SK-N-SH (cell line): Measurements from ENCODE around the gene CADM2. TPM values are rescaled to one million over a fixed set of nuclear protein-coding genes. Genes with fewer than 3 reads are reported as not detected.

Experiments used
- CTCF ChIA-PET: fragments of 300-600, 350-600 bp; formaldehyde crosslinking; extraction: SDS; loops from one replicate; lab custom pipeline; 2021; lab: Yijun Ruan, JAX
- POLR2A ChIA-PET: fragments of 350-600 bp; sonication (Branson Sonifier 250); formaldehyde crosslinking; extraction: SDS; loops from one replicate; lab custom pipeline; 2020; ENCODE audit warnings: antibody characterized with exemption, inconsistent platforms; lab: Yijun Ruan, JAX
- DNase-seq: peaks from one replicate; pipeline ENCODE4 v3.0.0; 2012
- H2AFZ ChIP-seq: fragments of 200-600 bp; sonication (generic); 2 replicates; pipeline ENCODE4 v1.8.1; 2016; ENCODE audit warnings: antibody characterized with exemption, mild to moderate bottlenecking, low read depth
- H3F3A ChIP-seq: fragments of 200-600 bp; sonication (generic); replicated peaks from 2 replicates; pipeline ENCODE3; 2016; ENCODE audit warnings: antibody characterized with exemption, mild to moderate bottlenecking; ENCODE audit not compliant: insufficient read depth
- H3K27ac ChIP-seq, 2 experiments: fragments of 200-500 bp in 1 of 2; fragments of 200-600 bp in 1 of 2; sonication (Bioruptor generic) in 1 of 2; sonication (generic), shearing (Covaris generic) in 1 of 2; 2 replicates each; pipeline versions ENCODE4 v1.5.1 to v1.6.1; 2014 to 2016; ENCODE audit warnings: low read depth in 2 of 2, inconsistent platforms in 1 of 2, low read length in 1 of 2, mild to moderate bottlenecking in 1 of 2, mixed read lengths in 1 of 2
- H3K27me3 ChIP-seq: fragments of 200-600 bp; sonication (generic), shearing (Covaris generic); 2 replicates; pipeline ENCODE4 v1.6.1; 2016; ENCODE audit warnings: mixed run types; ENCODE audit not compliant: insufficient read depth
- H3K36me3 ChIP-seq, 2 experiments: fragments of 200-500 bp in 1 of 2; fragments of 200-600 bp in 1 of 2; sonication (Bioruptor generic) in 1 of 2; sonication (generic) in 1 of 2; replicated peaks in 1 of 2; 2 replicates each; pipeline versions ENCODE3 to v1.5.1; 2014 to 2016; ENCODE audit warnings: low read length in 1 of 2, mild to moderate bottlenecking in 1 of 2; ENCODE audit not compliant: insufficient read depth in 2 of 2, control insufficient read depth in 1 of 2
- H3K4me1 ChIP-seq, 2 experiments: fragments of 200-500 bp in 1 of 2; fragments of 200-600 bp in 1 of 2; sonication (Bioruptor generic) in 1 of 2; sonication (generic), shearing (Covaris generic) in 1 of 2; 2 replicates each; pipeline versions ENCODE4 v1.5.1 to v1.6.1; 2014 to 2016; ENCODE audit warnings: low read depth in 1 of 2, low read length in 1 of 2, mixed run types in 1 of 2; ENCODE audit not compliant: insufficient read depth in 2 of 2, control insufficient read depth in 1 of 2
- H3K4me2 ChIP-seq: fragments of 200-600 bp; sonication (generic), shearing (Covaris generic); 2 replicates; pipeline ENCODE4 v1.6.1; 2017; ENCODE audit warnings: mixed run types
- H3K4me3 ChIP-seq, 2 experiments: fragments of 200-500 bp in 1 of 2; fragments of 200-600 bp in 1 of 2; sonication (Bioruptor generic) in 1 of 2; sonication (generic), shearing (Covaris generic) in 1 of 2; 2 replicates each; pipeline versions ENCODE4 v1.5.1 to v1.8.1; 2014 to 2016; ENCODE audit warnings: low read depth in 2 of 2, inconsistent platforms in 1 of 2, low read length in 1 of 2, mild to moderate bottlenecking in 1 of 2, mixed read lengths in 1 of 2, moderate library complexity in 1 of 2
- H3K79me2 ChIP-seq: fragments of 200-600 bp; sonication (generic); 2 replicates; pipeline ENCODE4 v1.8.1; 2017; ENCODE audit warnings: mild to moderate bottlenecking; ENCODE audit not compliant: insufficient read depth
- H3K9ac ChIP-seq: fragments of 200-600 bp; sonication (generic); 2 replicates; pipeline ENCODE4 v1.6.1; 2017; ENCODE audit warnings: mixed run types
- H3K9me2 ChIP-seq: fragments of 200-600 bp; sonication (generic); 2 replicates; pipeline ENCODE4 v1.6.1; 2017; ENCODE audit warnings: mixed run types
- H3K9me3 ChIP-seq: fragments of 200-600 bp; sonication (generic); 2 replicates; pipeline ENCODE4 v1.6.1; 2017; ENCODE audit warnings: mixed run types, mild to moderate bottlenecking, moderate library complexity
- H4K20me1 ChIP-seq: fragments of 200-600 bp; sonication (generic); 2 replicates; pipeline ENCODE4 v1.6.1; 2017; ENCODE audit warnings: mild to moderate bottlenecking, mixed run types; ENCODE audit not compliant: insufficient read depth
- CHD2 ChIP-seq: fragments of 150-350 bp; IDR thresholded peaks from 2 replicates; pipeline ENCODE4 v1.6.1; 2018; ENCODE audit warnings: low read length; ENCODE audit not compliant: partially characterized antibody
- CTCF ChIP-seq: fragments of 200-600 bp; sonication (generic); IDR thresholded peaks from 2 replicates; pipeline ENCODE4 v1.6.1; 2017; ENCODE audit warnings: antibody characterized with exemption, mild to moderate bottlenecking, moderate library complexity
- ELF1 ChIP-seq: IDR thresholded peaks from 2 replicates; pipeline ENCODE4 v1.4.0; 2012
- EZH2phosphoT487 ChIP-seq: fragments of 200-600 bp; sonication (generic); IDR thresholded peaks from 2 replicates; pipeline ENCODE4 v1.6.1; 2017; ENCODE audit warnings: low read depth, mixed run types, mild to moderate bottlenecking, antibody characterized with exemption, moderate library complexity, borderline replicate concordance
- FOSL2 ChIP-seq: IDR thresholded peaks from 2 replicates; pipeline ENCODE4 v1.4.0; 2012; ENCODE audit warnings: low read depth, mild to moderate bottlenecking, moderate library complexity, borderline replicate concordance
- FOXM1 ChIP-seq: IDR thresholded peaks from 2 replicates; pipeline ENCODE4 v1.4.0; 2012; ENCODE audit warnings: low read depth, mild to moderate bottlenecking
- GATA2 ChIP-seq: sonication (generic); formaldehyde crosslinking; IDR thresholded peaks from 2 replicates; pipeline ENCODE4 v1.5.0; 2020; ENCODE audit warnings: mild to moderate bottlenecking, missing genetic modification reagents
- IRF3 ChIP-seq: fragments of 150-350 bp; IDR thresholded peaks from 2 replicates; pipeline ENCODE4 v1.6.1; 2016; ENCODE audit warnings: mild to moderate bottlenecking, low read depth, low read length
- MEF2A ChIP-seq: IDR thresholded peaks from 2 replicates; pipeline ENCODE4 v1.4.0; 2012; ENCODE audit warnings: low read depth, borderline replicate concordance
- MXI1 ChIP-seq: IDR thresholded peaks from 2 replicates; pipeline ENCODE4 v1.6.1; 2012; ENCODE audit warnings: mild to moderate bottlenecking, low read depth, low read length, improper control_type of control experiment
- NFIC ChIP-seq: IDR thresholded peaks from 2 replicates; pipeline ENCODE4 v1.4.0; 2012; ENCODE audit warnings: borderline replicate concordance
- POLR2AphosphoS5 ChIP-seq: IDR thresholded peaks from 2 replicates; pipeline ENCODE4 v1.6.1; 2012; ENCODE audit warnings: low read depth, low read length
- RAD21 ChIP-seq: IDR thresholded peaks from 2 replicates; pipeline ENCODE4 v1.6.1; 2012; ENCODE audit warnings: mild to moderate bottlenecking, low read length
- RCOR1 ChIP-seq: fragments of 150-350 bp; IDR thresholded peaks from 2 replicates; pipeline ENCODE4 v1.6.1; 2017; ENCODE audit warnings: antibody characterized with exemption, low read length
- RFX5 ChIP-seq: IDR thresholded peaks from 2 replicates; pipeline ENCODE4 v1.6.1; 2012; ENCODE audit warnings: mild to moderate bottlenecking, improper control_type of control experiment, low read length
- RXRA ChIP-seq: IDR thresholded peaks from 2 replicates; pipeline ENCODE4 v1.4.0; 2012; ENCODE audit warnings: low read depth, mild to moderate bottlenecking, borderline replicate concordance
- SIN3A ChIP-seq: IDR thresholded peaks from 2 replicates; pipeline ENCODE4 v1.6.1; 2012; ENCODE audit warnings: low read depth, mild to moderate bottlenecking, low read length, moderate library complexity, borderline replicate concordance
- SMC3 ChIP-seq: IDR thresholded peaks from 2 replicates; pipeline ENCODE4 v1.6.1; 2012; ENCODE audit warnings: low read depth, low read length, improper control_type of control experiment
- TAF1 ChIP-seq: IDR thresholded peaks from 2 replicates; pipeline ENCODE4 v1.6.1; 2012; ENCODE audit warnings: low read depth, mild to moderate bottlenecking, low read length, moderate library complexity, borderline replicate concordance
- TEAD4 ChIP-seq: IDR thresholded peaks from 2 replicates; pipeline ENCODE4 v1.4.0; 2012; ENCODE audit warnings: mild to moderate bottlenecking, borderline replicate concordance; ENCODE audit not compliant: insufficient read depth
- USF2 ChIP-seq: fragments of 150-350 bp; IDR thresholded peaks from 2 replicates; pipeline ENCODE4 v1.6.1; 2017; ENCODE audit warnings: antibody characterized with exemption, low read length, low read depth, borderline replicate concordance
- YY1 ChIP-seq: IDR thresholded peaks from 2 replicates; pipeline ENCODE4 v1.4.0; 2012; ENCODE audit warnings: low read depth, mild to moderate bottlenecking
- ZBTB33 ChIP-seq: IDR thresholded peaks from 2 replicates; pipeline ENCODE4 v1.4.0; 2012; ENCODE audit warnings: low read depth, borderline replicate concordance
- WGBS: methylation state at CpG from one replicate; pipeline ENCODE4 v1.1.6; 2017; ENCODE audit warnings: low lambda C conversion rate; 5-methylcytosine and 5-hydroxymethylcytosine counted together
- polyA plus RNA-seq, 3 experiments: library from polyadenylated mRNA; depleted of rRNA; stranded (reverse); fragments of >200 nt; gene quantifications; 2 replicates each; pipeline ENCODE4 v1.2.3, GENCODE V29; 2012

Gene CADM2
- polyA plus RNA-seq, 1 of the 3 experiments (the other 2 are of a cell fraction): 0.46 TPM

GRCh38 chr3:85592256-85592655 lies 633.5 kb downstream of the CADM2 start (continued):
- TF ChIP-seq ZBTB33: no peak
- TF ChIP-seq GATA2 (CRISPR knock-in tag): no peak
- no peak for TF ChIP-seq POLR2AphosphoS5
- no peak for TF ChIP-seq TEAD4
- TF ChIP-seq SMC3: no peak
- TF ChIP-seq TAF1: no peak

- no peaks in the 10 kb centered on the region for H3K9me3 ChIP-seq
- H3K27ac ChIP-seq: no peak overlapping the region
- POLR2A ChIA-PET: no interaction called here
- H3K9ac ChIP-seq: no peak overlapping the region
- no peaks in the 10 kb centered on the region for H3K27me3 ChIP-seq
- WGBS: 14% methylated on average over 1 of the region's 1 CpG
- TF ChIP-seq RCOR1 (no peak), FOXM1 (no peak), TEAD4 (no peak), CTCF (no peak), RXRA (no peak), ELF1 (no peak), MXI1 (no peak), FOSL2 (no peak)
- no peaks in the 10 kb centered on the region for H4K20me1 ChIP-seq
- no peak overlapping the region for H3K4me2 ChIP-seq
- H3F3A ChIP-seq: no peaks in the 10 kb centered on the region
- no peaks in the 10 kb centered on the region for H3K9me2 ChIP-seq
- no peak for DNase-seq
- H3K36me3 ChIP-seq: no peaks in the 10 kb centered on the region
- H3K79me2 ChIP-seq: no peaks in the 10 kb centered on the region; the same call in 1 of the 2 replicates
- H2AFZ ChIP-seq: no peak overlapping the region
- no peaks in the 10 kb centered on the region for H3K4me1 ChIP-seq
- H3K4me3 ChIP-seq: no peak overlapping the region
- CTCF ChIA-PET: no interaction called here
Observed at GRCh38 chr3:85594676-85595075, 635.9 kb downstream of the CADM2 start.

- Histone ChIP-seq H3K36me3 (no peaks in the 10 kb centered on the region), H3K9ac (no peak overlapping the region), H2AFZ (no peak overlapping the region), H3K79me2 (no peaks in the 10 kb centered on the region), H3K4me1 (no peaks in the 10 kb centered on the region), H3K4me2 (no peak overlapping the region), H3K27ac (no peak overlapping the region), H3F3A (no peaks in the 10 kb centered on the region), H3K4me3 (no peak overlapping the region), H3K27me3 (no peaks in the 10 kb centered on the region), H4K20me1 (no peaks in the 10 kb centered on the region), H3K9me3 (no peaks in the 10 kb centered on the region), H3K9me2 (no peaks in the 10 kb centered on the region)
- DNase-seq: no peak
- CTCF ChIA-PET: interaction anchor here (0.6 kb wide), 1 partner anchor 1137 kb away, joined by 3 read pairs; no protein-coding TSS in a partner anchor
- 48% methylated on average over 1 of the region's 1 CpG for WGBS
- POLR2A ChIA-PET: no interaction called here
- TF ChIP-seq MEF2A: no peak
- TF ChIP-seq RAD21: no peak
- TF ChIP-seq USF2: no peak
- no peak for TF ChIP-seq TAF1
- no peak for TF ChIP-seq EZH2phosphoT487
- TF ChIP-seq IRF3: no peak
- no peak for TF ChIP-seq YY1
- no peak for TF ChIP-seq RFX5
- TF ChIP-seq NFIC: no peak
- no peak for TF ChIP-seq SIN3A
- TF ChIP-seq CHD2: no peak
Observed at GRCh38 chr3:85603378-85603777, 644.6 kb downstream of the CADM2 start.
